Renal cortex interstitium (tissue), 11 donors: ENCODE results near the gene MAPKAPK2. TPM values are rescaled to one million over a fixed set of nuclear protein-coding genes. Genes with fewer than 3 reads are reported as not detected.
A peak's percentile ranks its signal among the peaks of the same experiment; 100 is the strongest.
"Not testable (repeated sequence)": the region's sequence is repeated elsewhere in the genome, so short reads cannot be mapped to it uniquely, and the experiment has no call there.

Experiments used
- DNase-seq, 11 donors: peaks; one replicate each; pipeline ENCODE4 v3.0.0-alpha.2; 2013; ENCODE audit warnings: low read depth in 9 of 11, low spot score in 4 of 11; ENCODE audit errors: extremely low read depth in 1 of 11
- polyA plus RNA-seq, 3 donors: library from polyadenylated mRNA; unstranded; fragments of 120-200 nt; gene quantifications; one replicate each; pipeline ENCODE4 v1.2.1, GENCODE V29; 2013; ENCODE audit not compliant: insufficient read length in 3 of 3

MAPKAPK2 gene
- polyA plus RNA-seq, 3 donors, result 73.7 to 86.1 (median 78.5) TPM

DNA sequence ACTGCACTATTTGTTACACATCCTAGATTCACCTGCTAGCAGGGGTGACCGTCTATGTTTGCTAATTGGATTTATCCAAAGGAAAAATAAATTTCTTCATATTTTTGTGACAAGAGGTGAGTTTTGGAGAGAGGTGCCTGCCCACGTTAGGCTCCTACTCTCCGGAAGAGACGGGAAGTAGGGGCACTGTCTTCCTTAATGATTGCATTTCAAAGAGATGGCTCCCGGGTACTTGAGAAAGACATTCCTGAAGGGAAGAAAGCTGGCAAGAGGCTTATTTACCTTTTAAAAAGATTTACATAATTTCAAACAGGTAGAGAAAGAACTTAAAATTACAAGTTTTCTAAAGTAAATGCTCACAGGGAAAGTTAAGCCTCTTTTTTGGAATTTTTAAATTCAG lies 67.2 kb downstream of the MAPKAPK2 start:
- no peak for DNase-seq

- no peak for DNase-seq
These were observed 67.8 kb downstream of the MAPKAPK2 start for GRCh38 chr1:206752481-206752880.

- no peak for DNase-seq
These were observed 68.4 kb downstream of the MAPKAPK2 start for GRCh38 chr1:206753141-206753540.

- no peak for DNase-seq
These were observed 69.3 kb downstream of the MAPKAPK2 start for GRCh38 chr1:206754011-206754410.

DNA sequence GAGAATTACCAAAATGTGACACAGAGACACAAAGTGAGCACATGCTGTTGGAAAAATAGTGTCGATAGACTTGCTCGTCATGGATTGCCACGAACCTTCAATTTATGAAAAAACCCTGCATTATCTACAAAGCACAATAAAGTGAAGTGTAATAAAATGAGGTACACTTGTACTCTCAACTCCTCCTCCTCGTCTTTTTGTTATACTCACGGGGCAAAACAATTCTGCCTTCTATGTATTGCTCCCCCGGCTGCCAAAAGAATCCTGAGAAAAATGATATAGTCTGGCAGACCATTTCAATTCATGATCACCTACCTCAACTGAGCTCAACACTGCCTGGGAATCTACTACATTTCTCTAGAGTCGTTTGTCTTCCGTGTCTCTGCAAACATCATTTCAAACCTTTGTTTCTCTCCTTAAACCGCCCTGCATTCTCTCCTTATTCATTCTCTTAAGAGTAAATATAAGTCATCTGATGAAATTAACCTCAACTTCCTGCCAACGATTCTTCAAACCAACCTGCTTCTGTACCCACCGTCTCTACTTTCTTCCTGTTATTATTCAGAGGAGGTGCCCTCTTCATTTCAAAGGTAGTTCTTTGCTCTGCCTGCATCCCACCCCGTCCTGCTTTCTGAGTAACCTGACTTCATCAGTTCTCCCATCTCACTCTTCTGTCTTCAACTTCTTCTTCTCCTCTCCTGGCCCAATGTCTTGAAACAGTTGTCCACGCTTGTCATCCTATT lies 73.0 kb downstream of the MAPKAPK2 start:
- DNase-seq, result no peak

DNA sequence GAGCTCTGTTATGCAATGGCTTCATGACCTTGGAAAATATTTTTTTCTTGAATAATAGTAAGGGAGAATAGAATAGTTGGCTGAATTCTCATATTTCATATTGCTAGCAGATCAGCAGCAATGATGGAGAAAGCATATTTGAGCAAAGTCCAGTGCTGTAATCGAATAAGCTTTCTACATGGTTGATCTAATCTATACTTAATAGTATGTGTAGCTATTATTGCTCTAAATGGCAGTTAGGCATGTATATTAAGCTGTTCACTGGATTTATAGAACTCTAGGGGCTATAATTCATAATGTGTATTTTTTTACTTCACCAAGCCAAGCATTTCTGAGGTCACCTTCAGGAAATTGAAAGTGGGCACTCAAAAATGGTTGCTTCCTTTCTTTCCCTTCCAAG lies 75.9 kb downstream of the MAPKAPK2 start:
- no peak for DNase-seq

DNA sequence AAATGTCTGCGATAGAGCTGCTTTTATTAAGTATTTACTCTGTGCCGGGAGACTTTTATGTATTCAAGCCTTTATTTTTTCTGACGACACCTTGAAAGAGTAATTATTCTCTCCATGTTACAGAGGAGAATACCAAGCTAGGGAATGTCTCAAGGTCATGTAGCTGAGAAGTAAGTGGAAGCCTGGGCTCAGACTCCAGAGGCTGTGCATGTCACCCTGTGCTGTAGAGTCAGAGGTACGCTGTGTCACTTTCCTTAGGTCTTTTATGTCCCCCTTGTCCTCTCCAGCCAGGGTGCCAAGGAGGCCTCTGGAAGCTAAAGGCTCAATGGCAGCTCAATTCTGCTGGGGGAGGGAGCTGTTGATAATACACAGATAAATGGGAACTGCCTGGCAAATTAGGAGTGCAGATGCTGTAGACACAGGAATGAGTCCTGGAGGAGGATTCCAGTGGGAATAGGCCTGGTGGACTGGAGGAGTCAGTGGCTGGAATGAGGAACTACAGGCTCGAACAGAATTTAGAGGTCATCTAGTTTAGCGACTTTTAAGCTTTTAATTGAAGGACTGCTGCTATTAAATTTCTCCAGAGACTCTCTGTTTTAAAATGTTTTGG lies 76.6 kb downstream of the MAPKAPK2 start:
- no peak for DNase-seq

DNA sequence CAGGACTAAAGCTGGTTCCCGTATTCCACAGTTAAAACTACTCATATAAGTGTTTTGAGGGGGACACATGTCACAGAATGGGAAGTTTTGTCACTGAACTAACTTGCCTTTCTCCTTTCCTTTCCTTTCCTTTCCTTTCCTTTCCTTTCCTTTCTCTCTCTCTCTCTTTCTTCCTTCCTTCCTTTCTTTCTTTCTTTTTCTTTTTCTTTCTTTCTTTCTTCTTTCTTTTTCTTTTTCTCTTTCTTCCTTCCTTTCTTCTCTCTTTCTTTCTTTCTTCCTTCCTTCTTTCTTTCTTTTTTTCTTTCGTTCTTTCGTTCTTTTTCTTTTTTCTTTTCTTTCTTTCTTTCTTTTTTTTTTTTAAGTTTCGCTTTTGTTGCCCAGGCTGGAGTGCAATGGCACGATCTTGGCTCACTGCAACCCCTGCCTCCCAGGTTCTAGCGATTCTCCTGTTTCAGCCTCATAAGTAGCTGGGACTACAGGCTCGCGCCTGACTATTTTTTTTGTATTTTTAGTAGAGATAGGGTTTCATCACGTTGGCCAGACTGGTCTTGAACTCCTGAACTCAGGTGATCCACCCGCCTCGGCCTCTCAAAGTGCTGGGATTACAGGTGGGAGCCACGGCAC lies 78.1 kb downstream of the MAPKAPK2 start:
- DNase-seq, result not testable (repeated sequence)

- not testable (repeated sequence) for DNase-seq
These were observed 81.1 kb downstream of the MAPKAPK2 start for GRCh38 chr1:206765771-206766170.

- peak in 3 of 11 donors; percentile 9 to 24 (median 21) for DNase-seq
These were observed 81.6 kb downstream of the MAPKAPK2 start for GRCh38 chr1:206766251-206766856.

DNA sequence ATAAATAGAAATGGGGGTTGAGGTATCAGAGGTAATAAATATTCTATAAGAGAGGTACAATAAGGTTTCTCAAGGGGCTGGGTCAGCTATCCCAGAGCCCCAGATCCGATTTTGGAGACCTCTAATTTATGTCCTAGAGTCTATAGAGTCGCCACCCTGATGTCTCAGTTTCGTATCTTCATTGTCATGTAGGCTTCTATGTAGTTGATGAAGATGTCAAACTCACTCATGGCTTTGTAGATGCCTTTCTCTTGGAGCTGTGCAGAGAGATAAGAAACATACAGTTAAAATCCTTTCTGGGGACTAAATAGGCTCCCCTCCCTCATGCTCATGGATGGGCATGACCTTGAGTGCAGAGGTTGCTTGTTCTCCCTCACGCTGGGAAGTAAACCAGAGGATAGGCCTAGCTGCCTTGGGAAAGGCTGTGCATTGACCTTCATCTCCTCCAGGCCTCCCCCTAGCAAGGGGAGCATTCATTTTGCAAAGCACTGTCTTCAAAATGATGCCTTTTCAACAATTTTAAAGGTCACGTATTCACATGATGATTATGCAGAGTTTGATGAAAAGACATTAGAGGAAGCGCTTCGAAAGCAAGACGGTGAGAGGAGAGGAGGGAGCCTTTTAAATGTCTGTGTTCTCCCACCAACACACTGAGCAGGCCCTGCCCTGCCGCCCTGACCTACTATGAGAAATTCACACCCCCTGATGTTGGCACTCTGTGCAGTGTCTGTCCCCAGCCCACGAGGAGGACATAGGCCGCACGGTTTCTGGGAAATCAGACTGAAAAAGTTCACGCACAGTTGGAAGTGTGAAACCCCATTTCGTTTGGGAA lies 84.0 kb downstream of the MAPKAPK2 start:
- DNase-seq, result no peak

DNA sequence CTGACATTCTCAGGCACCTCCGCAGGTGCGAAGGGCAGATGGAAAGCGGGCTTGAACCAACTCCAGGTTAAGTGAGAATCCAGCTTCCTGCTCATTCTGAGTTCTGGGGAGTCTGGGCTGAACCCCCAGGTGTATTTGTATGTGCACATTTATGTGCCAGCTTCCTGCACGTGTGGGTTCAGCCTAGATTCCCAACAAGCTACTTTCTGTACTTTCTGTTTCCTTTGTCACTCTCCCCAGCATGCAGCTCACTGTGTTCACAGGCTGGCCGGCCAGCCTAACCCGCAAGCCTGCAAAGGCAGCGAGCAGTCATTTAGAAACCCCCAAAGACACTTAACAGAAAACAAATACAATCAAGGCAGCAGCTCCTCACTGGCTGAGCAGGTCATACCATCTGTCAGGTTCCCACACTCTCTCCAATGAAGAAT lies 84.6 kb downstream of the MAPKAPK2 start:
- DNase-seq, result no peak

- DNase-seq, result no peak
These were observed 86.0 kb downstream of the MAPKAPK2 start, which contains the start of gene IL19 for GRCh38 chr1:206770531-206771337. IL19 (plus strand) TSS chr1:206770773; CDS start chr1:206836663, 65,890 bp downstream.

- DNase-seq, result no peak
These were observed 86.6 kb downstream of the MAPKAPK2 start for GRCh38 chr1:206771338-206771692.

- no peak for DNase-seq
These were observed 87.7 kb downstream of the MAPKAPK2 start, which contains the start of gene IL10 for GRCh38 chr1:206772243-206772937. IL10 (minus strand) TSS chr1:206772494; CDS start chr1:206772435, 59 bp downstream.

GRCh38 chr1:206774093-206774492 lies 89.4 kb downstream of the MAPKAPK2 start:
- DNase-seq, result no peak

DNA sequence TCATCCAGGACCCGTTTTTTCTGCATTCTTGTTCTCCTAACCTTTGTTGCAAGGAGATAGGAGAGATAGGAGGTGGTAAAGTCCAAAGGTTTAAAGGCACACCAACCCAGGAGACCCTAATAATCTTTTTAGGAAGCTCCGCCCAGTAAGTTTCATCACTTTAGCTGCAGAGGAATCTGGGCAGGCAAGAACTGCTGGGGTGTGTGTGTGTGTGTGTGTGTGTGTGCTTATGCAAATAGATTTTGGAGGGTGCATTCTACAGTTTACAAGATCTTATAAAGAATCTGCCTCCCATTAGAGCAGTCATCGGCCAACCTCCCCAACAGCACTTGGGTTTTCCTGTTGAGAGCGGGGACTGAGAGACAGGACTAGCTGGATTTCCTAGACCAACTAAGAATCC lies 91.5 kb downstream of the MAPKAPK2 start:
- no peak for DNase-seq

GRCh38 chr1:206778031-206778430 lies 93.3 kb downstream of the MAPKAPK2 start:
- DNase-seq, result no peak
